Measurements from ENCODE around the gene GLI3.

DNA sequence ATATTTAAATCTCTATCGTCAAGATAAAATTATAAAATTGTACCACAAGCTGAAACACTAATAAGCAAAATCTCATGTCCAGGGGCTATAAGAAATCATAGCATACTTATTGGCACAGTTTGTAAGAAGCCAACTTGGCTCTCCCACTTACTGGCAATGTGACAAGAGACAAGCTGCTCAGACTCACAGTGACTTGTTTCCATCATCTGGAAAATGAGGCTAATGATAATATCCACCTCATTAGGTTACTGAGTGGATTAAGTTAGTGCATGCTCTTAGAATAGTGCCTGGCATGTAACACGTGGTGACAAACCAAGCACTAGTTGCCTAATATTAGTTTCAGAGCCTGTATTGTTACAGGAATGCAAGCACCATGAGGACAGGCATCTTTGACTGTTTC lies 234.4 kb downstream of the GLI3 start:
- TF ChIP-seq EZH2 (IDR thresholded peaks at IDR 0.05; ENCODE audit: insufficient read depth, poor library complexity, severe bottlenecking) (no peak), EZH2phosphoT487 (IDR thresholded peaks at IDR 0.05; ENCODE audit: insufficient read depth, low read depth) (no peak)

Measured in GM23248 (cell line).